CD4-positive, alpha-beta T cell treated with Interleukin-6 for 4 hours (primary cell): Measurements from ENCODE around the gene SCAI.
"Not testable (repeated sequence)": the region's sequence is repeated elsewhere in the genome, so short reads cannot be mapped to it uniquely, and the experiment has no call there.

Experiments
- DNase-seq: peaks from one replicate; pipeline ENCODE4 v3.0.0-alpha.2; 2020; ENCODE audit warnings: mixed read lengths

Gene SCAI

GRCh38 chr9:125103021-125103420 lies 40.3 kb downstream of the SCAI start:
- DNase-seq: no peak

GRCh38 chr9:125100822-125101221 lies 42.5 kb downstream of the SCAI start:
- DNase-seq: no peak

GRCh38 chr9:125099816-125100215 lies 43.5 kb downstream of the SCAI start:
- DNase-seq: no peak

GRCh38 chr9:125095821-125096443 lies 47.4 kb downstream of the SCAI start:
- DNase-seq: no peak

GRCh38 chr9:125091121-125091520 lies 52.2 kb downstream of the SCAI start:
- no peak for DNase-seq

GRCh38 chr9:125089331-125089730 lies 54.0 kb downstream of the SCAI start:
- DNase-seq: no peak

GRCh38 chr9:125088752-125089151 lies 54.6 kb downstream of the SCAI start:
- no peak for DNase-seq

GRCh38 chr9:125085703-125086477 lies 57.4 kb downstream of the SCAI start:
- DNase-seq: no peak

- DNase-seq: not testable (repeated sequence)
Measured at GRCh38 chr9:125082197-125082596, 61.1 kb downstream of the SCAI start.

GRCh38 chr9:125080797-125081196 lies 62.5 kb downstream of the SCAI start:
- not testable (repeated sequence) for DNase-seq

GRCh38 chr9:125079931-125080330 lies 63.4 kb downstream of the SCAI start:
- DNase-seq: no peak

GRCh38 chr9:125075997-125076396 lies 67.3 kb downstream of the SCAI start:
- DNase-seq: no peak

GRCh38 chr9:125074976-125075375 lies 68.4 kb downstream of the SCAI start:
- no peak for DNase-seq

GRCh38 chr9:125066839-125067619 lies 76.3 kb downstream of the SCAI start:
- no peak for DNase-seq

GRCh38 chr9:125061391-125061790 lies 81.9 kb downstream of the SCAI start:
- no peak for DNase-seq

GRCh38 chr9:125049212-125050049 lies 93.9 kb downstream of the SCAI start:
- DNase-seq: no peak

- no peak for DNase-seq
Measured at GRCh38 chr9:125043631-125044030, 99.7 kb downstream of the SCAI start.

GRCh38 chr9:125043148-125043547 lies 100.2 kb downstream of the SCAI start:
- DNase-seq: no peak

GRCh38 chr9:125038166-125038565 lies 105.2 kb downstream of the SCAI start:
- DNase-seq: no peak

- no peak for DNase-seq
Measured at GRCh38 chr9:125028041-125028440, 115.3 kb downstream of the SCAI start.

- no peak for DNase-seq
Measured at GRCh38 chr9:125024917-125025316, 118.4 kb downstream of the SCAI start.

GRCh38 chr9:125021069-125021468 lies 122.3 kb downstream of the SCAI start:
- no peak for DNase-seq

GRCh38 chr9:125015655-125016054 lies 127.7 kb downstream of the SCAI start:
- DNase-seq: not testable (repeated sequence)
